H1 (cell line): ENCODE data around the gene SH2D4B. TPM values are rescaled to one million over a fixed set of nuclear protein-coding genes. Genes with fewer than 3 reads are reported as not detected.

Source experiments
- CTCF ChIA-PET: fragments of 300-600 bp; sonication (Branson Sonifier 250); formaldehyde crosslinking; loops from one replicate; lab custom pipeline; 2021; ENCODE audit not compliant: partially characterized antibody; lab: Charles Lee
- POLR2A ChIA-PET: fragments of 300-600 bp; sonication (Branson Sonifier 250); formaldehyde crosslinking; loops from one replicate; lab custom pipeline; 2021; ENCODE audit warnings: inconsistent platforms; ENCODE audit not compliant: partially characterized antibody; lab: Charles Lee
- DNase-seq, 2 experiments: peaks; one replicate each; pipeline versions ENCODE4 v3.0.0 to v3.0.0-alpha.2; 2010 to 2022; ENCODE audit warnings: low spot score in 2 of 2, low read depth in 1 of 2, mixed read lengths in 1 of 2
- FAIRE-seq: peaks from 2 replicates; lab custom pipeline; 2011; peaks lifted over from hg19 to GRCh38; lab: Jason Lieb, UNC
- H2AFZ ChIP-seq: 2 replicates; pipeline ENCODE4 v1.8.1; 2012; ENCODE audit warnings: low read length, inconsistent platforms
- H2AK5ac ChIP-seq: 2 replicates; pipeline ENCODE4 v1.6.1; 2013; ENCODE audit warnings: low read depth, low read length
- H2BK120ac ChIP-seq: replicated peaks from 2 replicates; pipeline ENCODE3; 2013; ENCODE audit warnings: low read depth, low read length, inconsistent platforms
- H2BK12ac ChIP-seq: 2 replicates; pipeline ENCODE4 v1.6.1; 2013; ENCODE audit warnings: low read depth, low read length
- H2BK15ac ChIP-seq: 2 replicates; pipeline ENCODE4 v1.6.1; 2013; ENCODE audit warnings: low read length
- H2BK20ac ChIP-seq: 2 replicates; pipeline ENCODE4 v1.6.1; 2013; ENCODE audit warnings: low read length
- H2BK5ac ChIP-seq: 2 replicates; pipeline ENCODE4 v1.6.1; 2013; ENCODE audit warnings: low read depth, low read length
- H3K14ac ChIP-seq: 2 replicates; pipeline ENCODE4 v1.6.1; 2013; ENCODE audit warnings: inconsistent platforms; ENCODE audit not compliant: insufficient read length
- H3K18ac ChIP-seq: 2 replicates; pipeline ENCODE4 v1.6.1; 2013; ENCODE audit warnings: low read length; ENCODE audit errors: extremely low read depth
- H3K23ac ChIP-seq: 2 replicates; pipeline ENCODE4 v1.6.1; 2013; ENCODE audit warnings: inconsistent platforms; ENCODE audit not compliant: insufficient read length
- H3K23me2 ChIP-seq: 2 replicates; pipeline ENCODE4 v1.6.1; 2013; ENCODE audit warnings: low read depth, low read length
- H3K27ac ChIP-seq: 2 replicates; pipeline ENCODE4 v1.6.1; 2011; ENCODE audit warnings: low read depth, low read length, inconsistent platforms
- H3K27me3 ChIP-seq, 4 experiments: replicated peaks in 1 of 4; 1 replicate in 1 of 4; 2 replicates in 3 of 4; pipeline versions ENCODE4 v1.6.1 to v1.8.1; 2011 to 2013; ENCODE audit warnings: low read length in 3 of 4, mild to moderate bottlenecking in 3 of 4, inconsistent platforms in 2 of 4, mixed read lengths in 2 of 4, moderate library complexity in 1 of 4; ENCODE audit not compliant: control insufficient read depth in 3 of 4, insufficient read depth in 3 of 4; ENCODE audit errors: extremely low read depth in 1 of 4
- H3K36me3 ChIP-seq, 4 experiments: 2 replicates each; pipeline versions ENCODE4 v1.6.1 to v1.8.1; 2011 to 2013; ENCODE audit warnings: mild to moderate bottlenecking in 4 of 4, low read length in 3 of 4, moderate library complexity in 2 of 4, control low read depth in 1 of 4, inconsistent platforms in 1 of 4; ENCODE audit not compliant: insufficient read depth in 4 of 4, control insufficient read depth in 2 of 4
- H3K4ac ChIP-seq: replicated peaks from 2 replicates; pipeline ENCODE3; 2013; ENCODE audit warnings: low read length, low read depth, mixed read lengths, inconsistent platforms; ENCODE audit not compliant: insufficient read length
- H3K4me1 ChIP-seq, 4 experiments: replicated peaks in 1 of 4; 1 replicate in 1 of 4; 2 replicates in 3 of 4; pipeline versions ENCODE4 v1.6.1 to v1.8.1; 2011 to 2013; ENCODE audit warnings: low read length in 3 of 4, inconsistent platforms in 2 of 4, mixed read lengths in 1 of 4; ENCODE audit not compliant: insufficient read depth in 4 of 4, control insufficient read depth in 3 of 4
- H3K4me2 ChIP-seq, 2 experiments: 2 replicates each; pipeline versions ENCODE4 v1.6.1 to v1.8.1; 2011 to 2013; ENCODE audit warnings: low read depth in 2 of 2, low read length in 2 of 2, control low read depth in 1 of 2, inconsistent platforms in 1 of 2, mild to moderate bottlenecking in 1 of 2; ENCODE audit not compliant: insufficient read depth in 1 of 2
- H3K4me3 ChIP-seq, 4 experiments: fragments of 200-600, 300-600 bp in 1 of 4; sonication (generic), shearing (Covaris generic), sonication (Bioruptor Twin) in 1 of 4; 2 replicates each; pipeline versions ENCODE4 v1.5.1 to v1.8.1; 2011 to 2016; ENCODE audit warnings: low read length in 4 of 4, low read depth in 3 of 4, control low read depth in 2 of 4, inconsistent platforms in 2 of 4, mild to moderate bottlenecking in 2 of 4, mixed read lengths in 1 of 4, moderate library complexity in 1 of 4; ENCODE audit not compliant: insufficient read depth in 2 of 4; ENCODE audit errors: extremely low read depth in 1 of 4
- H3K56ac ChIP-seq: replicated peaks from 2 replicates; pipeline ENCODE3; 2013; ENCODE audit warnings: low read depth, mild to moderate bottlenecking, mixed read lengths, low read length, inconsistent platforms; ENCODE audit not compliant: insufficient read length
- H3K79me1 ChIP-seq: 2 replicates; pipeline ENCODE4 v1.6.1; 2013; ENCODE audit warnings: low read depth, low read length, control low read depth
- H3K79me2 ChIP-seq, 2 experiments: 2 replicates each; pipeline versions ENCODE4 v1.6.1 to v1.8.1; 2012 to 2013; ENCODE audit warnings: low read length in 2 of 2, mild to moderate bottlenecking in 2 of 2, inconsistent platforms in 1 of 2; ENCODE audit not compliant: insufficient read depth in 2 of 2, control insufficient read depth in 1 of 2
- H3K9ac ChIP-seq, 4 experiments: replicated peaks in 1 of 4; 1 replicate in 1 of 4; 2 replicates in 3 of 4; pipeline versions ENCODE4 v1.6.1 to v1.8.1; 2011 to 2013; ENCODE audit warnings: low read depth in 3 of 4, low read length in 3 of 4, control low read depth in 2 of 4, mild to moderate bottlenecking in 2 of 4, moderate library complexity in 2 of 4, inconsistent platforms in 1 of 4; ENCODE audit errors: extremely low read depth in 1 of 4
- H3K9me3 ChIP-seq, 2 experiments: 2 replicates each; pipeline versions ENCODE4 v1.6.1 to v1.8.1; 2012 to 2013; ENCODE audit warnings: mild to moderate bottlenecking in 2 of 2, moderate library complexity in 2 of 2, control low read depth in 1 of 2, inconsistent platforms in 1 of 2, low read depth in 1 of 2, low read length in 1 of 2, mixed read lengths in 1 of 2; ENCODE audit not compliant: insufficient read depth in 2 of 2
- H4K20me1 ChIP-seq, 2 experiments: replicated peaks in 1 of 2; 2 replicates each; pipeline versions ENCODE3 to v1.8.1; 2011 to 2013; ENCODE audit warnings: inconsistent platforms in 2 of 2, low read length in 2 of 2, mild to moderate bottlenecking in 1 of 2; ENCODE audit not compliant: insufficient read depth in 2 of 2, control insufficient read depth in 1 of 2
- H4K5ac ChIP-seq: 2 replicates; pipeline ENCODE4 v1.6.1; 2013; ENCODE audit warnings: low read length, low read depth, mixed read lengths, inconsistent platforms; ENCODE audit not compliant: insufficient read length
- H4K8ac ChIP-seq: 2 replicates; pipeline ENCODE4 v1.8.0; 2013; ENCODE audit warnings: mild to moderate bottlenecking, moderate library complexity, low read length, inconsistent platforms; ENCODE audit not compliant: insufficient read depth; ENCODE audit errors: extremely low read depth
- H4K91ac ChIP-seq: replicated peaks from 2 replicates; pipeline ENCODE3; 2013; ENCODE audit warnings: low read length, mixed read lengths, inconsistent platforms; ENCODE audit not compliant: insufficient read length
- CEBPB ChIP-seq: IDR thresholded peaks from 2 replicates; pipeline ENCODE4 v1.6.1; 2012; ENCODE audit warnings: low read depth, low read length
- CTCF ChIP-seq, 3 experiments: IDR thresholded peaks; 1 replicate in 2 of 3; 2 replicates in 1 of 3; pipeline versions ENCODE4 v1.5.1 to v1.6.1; 2011; ENCODE audit warnings: low read length in 3 of 3, mild to moderate bottlenecking in 3 of 3, inconsistent platforms in 2 of 3, low read depth in 1 of 3, moderate library complexity in 1 of 3; ENCODE audit not compliant: insufficient read depth in 1 of 3; ENCODE audit errors: control extremely low read depth in 1 of 3
- E2F6 ChIP-seq: IDR thresholded peaks from 2 replicates; pipeline ENCODE4 v1.6.1; 2012; ENCODE audit warnings: inconsistent platforms
- EP300 ChIP-seq, 2 experiments: IDR thresholded peaks; 1 replicate in 1 of 2; 2 replicates in 1 of 2; pipeline ENCODE4 v1.6.1; 2011 to 2012; ENCODE audit warnings: low read depth in 2 of 2, low read length in 2 of 2, mild to moderate bottlenecking in 2 of 2, borderline replicate concordance in 1 of 2, inconsistent platforms in 1 of 2, moderate library complexity in 1 of 2
- RBBP5 ChIP-seq: IDR thresholded peaks from 2 replicates; pipeline ENCODE4 v1.7.1; 2012; ENCODE audit warnings: low read depth, mild to moderate bottlenecking, inconsistent platforms, low read length, moderate library complexity, borderline replicate concordance
- RFX5 ChIP-seq: IDR thresholded peaks from 2 replicates; pipeline ENCODE4 v1.6.1; 2011; ENCODE audit warnings: low read depth, low read length, improper control_type of control experiment, borderline replicate concordance
- SAP30 ChIP-seq: fragments of 300-600 bp; sonication (generic); IDR thresholded peaks from 2 replicates; pipeline ENCODE4 v1.7.1; 2012; ENCODE audit warnings: low read length, moderate library complexity, mild to moderate bottlenecking, inconsistent platforms; ENCODE audit not compliant: insufficient read depth, insufficient replicate concordance
- SRF ChIP-seq: IDR thresholded peaks from 2 replicates; pipeline ENCODE4 v1.6.1; 2011; ENCODE audit warnings: mild to moderate bottlenecking, low read depth, low read length, moderate library complexity
- WGBS, 2 experiments: shearing (Covaris generic) in 1 of 2; methylation state at CpG; one replicate each; pipeline versions ENCODE4 v1.1.6 to v1.1.7; 2013 to 2015; ENCODE audit warnings: low lambda C conversion rate in 2 of 2, mixed read lengths in 2 of 2, inconsistent platforms in 1 of 2, low coverage in 1 of 2, missing lambda C conversion rate in 1 of 2; ENCODE audit not compliant: insufficient replicate concordance in 2 of 2, insufficient coverage in 1 of 2, insufficient read length in 1 of 2; ENCODE audit errors: extremely low coverage in 1 of 2, missing lambda C conversion rate in 1 of 2; 5-methylcytosine and 5-hydroxymethylcytosine counted together
- polyA plus RNA-seq, 7 experiments: library from polyadenylated mRNA; depleted of rRNA in 3 of 7; stranded (reverse) in 5 of 7; unstranded in 2 of 7; fragments of >200 nt in 5 of 7; fragments of 200-250 nt in 2 of 7; gene quantifications; 1 replicate in 5 of 7; 2 replicates in 1 of 7; 4 replicates in 1 of 7; pipeline versions ENCODE4 v1.2.1 to v1.2.3, GENCODE V29; 2011 to 2013; ENCODE audit warnings: missing spikeins in 2 of 7, mixed read lengths in 2 of 7
- total RNA-seq: library from RNA; stranded (reverse); fragmentation: NEBNext Ultra II Directional; extraction: Animal tissue kit (Norgen Biotek cat#: 25700); gene quantifications from 2 replicates; pipeline ENCODE4 v1.2.1, GENCODE V29; 2021

Gene SH2D4B
- total and polyA plus RNA-seq, 2 of the 8 experiments (the other 6 are each of a cell fraction or from before 2014, with no cell fraction given): 0.06 to 0.13 TPM

- Histone ChIP-seq H2BK5ac (no peak overlapping the region), H3K23me2 (no peaks in the 10 kb centered on the region), H3K23ac (no peak overlapping the region), H3K79me2 (no peaks in the 10 kb centered on the region), H4K5ac (no peak overlapping the region), H3K56ac (no peak overlapping the region), H3K4me1 (no peaks in the 10 kb centered on the region), H3K9ac (no peak overlapping the region), H2BK120ac (no peak overlapping the region), H2BK20ac (no peak overlapping the region), H2BK12ac (no peak overlapping the region), H3K9me3 (no peaks in the 10 kb centered on the region), H3K27ac (no peak overlapping the region), H3K14ac (no peak overlapping the region), H2AFZ (no peak overlapping the region), H3K79me1 (no peaks in the 10 kb centered on the region), H4K91ac (no peak overlapping the region), H4K8ac (no peak overlapping the region), H3K18ac (no peak overlapping the region), H3K4me3 (no peak overlapping the region), H2BK15ac (no peak overlapping the region), H4K20me1 (no peaks in the 10 kb centered on the region), H3K4me2 (no peak overlapping the region), H2AK5ac (no peak overlapping the region), H3K36me3 (no peaks in the 10 kb centered on the region), H3K27me3 (no peaks in the 10 kb centered on the region), H3K4ac (no peak overlapping the region)
- ChIA-PET CTCF (interaction anchor here (1.6 to 8.8 kb wide), 3 partner anchors 8 to 77 kb away, joined by 3 to 60 read pairs (median 51); no protein-coding TSS in a partner anchor), POLR2A (no interaction called here)
- 85% methylated on average over 1 of the region's 1 CpG; no CpG with 5 or more reads in 1 of the 2 experiments for WGBS, 2 experiments
- DNase-seq (no peak), FAIRE-seq (no peak)
- TF ChIP-seq RFX5 (no peak), SRF (no peak), SAP30 (no peak), E2F6 (no peak), CEBPB (no peak), RBBP5 (no peak), EP300 (IDR thresholded peaks at IDR 0.05; ENCODE audit: borderline replicate concordance in 1 of 2, low read depth in 2 of 2, low read length in 2 of 2) (no peak), CTCF (IDR thresholded peaks at IDR 0.05; ENCODE audit: control extremely low read depth in 1 of 3, insufficient read depth in 1 of 3, low read depth in 1 of 3, low read length in 3 of 3) (no peak)
These were observed 137.1 kb downstream of the SH2D4B start for GRCh38 chr10:80674809-80675208.
